ENCODE measurements around the gene C19orf44.

DNA sequence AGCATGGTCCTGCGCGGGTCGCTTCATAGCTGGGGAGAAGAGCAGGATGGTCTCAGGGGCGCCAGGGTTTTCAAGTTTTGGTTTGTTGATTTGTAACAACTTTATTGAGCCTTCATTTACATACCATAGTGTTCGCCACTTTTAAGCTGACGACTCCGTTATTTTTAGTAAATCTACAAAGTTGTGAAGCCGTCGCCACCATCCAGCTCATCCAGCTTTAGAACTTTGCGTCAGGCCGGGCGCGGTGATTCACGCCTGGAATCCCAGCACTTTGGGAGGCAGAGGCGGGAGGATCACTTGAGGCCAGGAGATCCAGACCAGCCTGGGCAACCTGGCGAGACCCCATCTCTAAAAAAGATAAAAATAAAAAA lies 404 bp downstream of the C19orf44 start:
- TF ChIP-seq EP300 (IDR thresholded peaks at IDR 0.05) (no peak), POLR2A (IDR thresholded peaks at IDR 0.05) (no peak)
- TF ChIP-seq, protein P1, sequence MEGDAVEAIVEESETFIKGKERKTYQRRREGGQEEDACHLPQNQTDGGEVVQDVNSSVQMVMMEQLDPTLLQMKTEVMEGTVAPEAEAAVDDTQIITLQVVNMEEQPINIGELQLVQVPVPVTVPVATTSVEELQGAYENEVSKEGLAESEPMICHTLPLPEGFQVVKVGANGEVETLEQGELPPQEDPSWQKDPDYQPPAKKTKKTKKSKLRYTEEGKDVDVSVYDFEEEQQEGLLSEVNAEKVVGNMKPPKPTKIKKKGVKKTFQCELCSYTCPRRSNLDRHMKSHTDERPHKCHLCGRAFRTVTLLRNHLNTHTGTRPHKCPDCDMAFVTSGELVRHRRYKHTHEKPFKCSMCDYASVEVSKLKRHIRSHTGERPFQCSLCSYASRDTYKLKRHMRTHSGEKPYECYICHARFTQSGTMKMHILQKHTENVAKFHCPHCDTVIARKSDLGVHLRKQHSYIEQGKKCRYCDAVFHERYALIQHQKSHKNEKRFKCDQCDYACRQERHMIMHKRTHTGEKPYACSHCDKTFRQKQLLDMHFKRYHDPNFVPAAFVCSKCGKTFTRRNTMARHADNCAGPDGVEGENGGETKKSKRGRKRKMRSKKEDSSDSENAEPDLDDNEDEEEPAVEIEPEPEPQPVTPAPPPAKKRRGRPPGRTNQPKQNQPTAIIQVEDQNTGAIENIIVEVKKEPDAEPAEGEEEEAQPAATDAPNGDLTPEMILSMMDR (IDR thresholded peaks at IDR 0.05): no peak

Measured in tibial nerve (tissue), 4 donors.